CD4-positive, alpha-beta T cell treated with Interferon alpha-2 for 1 hour (primary cell): ENCODE data around the gene VIPR2.
"Not testable (repeated sequence)": the region's sequence is repeated elsewhere in the genome, so short reads cannot be mapped to it uniquely, and the experiment has no call there.

Experiments used
- DNase-seq, 2 donors: peaks; one replicate each; pipeline ENCODE4 v3.0.0-alpha.2; 2020 to 2022

The VIPR2 gene

DNA sequence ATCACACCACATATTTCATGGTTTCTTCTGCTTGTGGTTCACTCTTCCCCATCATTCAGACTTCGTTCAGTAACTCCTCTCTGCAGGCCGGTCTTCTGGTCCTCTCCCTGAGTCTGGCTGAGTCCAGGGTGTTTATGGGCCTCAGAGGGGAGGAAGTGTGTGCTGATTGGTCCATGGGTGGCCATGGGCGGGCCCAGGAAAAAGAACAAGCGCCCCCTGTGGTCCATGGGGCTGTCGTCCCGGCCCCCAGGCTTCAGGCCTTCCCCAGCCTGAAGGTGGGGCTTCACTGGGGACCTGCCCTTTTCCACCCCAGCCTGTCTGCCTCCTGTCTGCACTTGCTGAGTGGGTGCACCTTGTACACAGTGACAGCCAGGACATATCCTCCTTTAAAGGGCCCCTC is 123.7 kb downstream of the VIPR2 start:
- DNase-seq, result no peak

DNA sequence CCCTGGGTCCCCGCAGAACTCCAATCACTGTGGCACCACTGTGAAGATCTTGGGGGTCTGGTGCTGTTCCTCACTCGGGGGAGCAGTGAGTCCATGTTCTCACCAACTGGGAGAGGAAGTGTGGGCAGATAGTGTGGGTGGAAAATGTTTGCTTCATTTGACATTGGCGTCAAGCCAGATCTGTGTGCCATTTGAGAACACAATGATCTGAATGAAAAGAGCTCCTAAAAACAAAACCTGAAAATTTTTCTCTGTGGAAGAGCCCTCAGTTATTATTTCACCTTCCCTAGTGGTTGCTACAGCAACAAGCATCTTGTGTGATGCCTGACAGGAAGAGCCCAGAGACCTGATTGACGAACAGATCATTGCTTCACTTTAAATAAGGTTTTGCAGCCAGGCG is 125.6 kb downstream of the VIPR2 start:
- no peak for DNase-seq

DNA sequence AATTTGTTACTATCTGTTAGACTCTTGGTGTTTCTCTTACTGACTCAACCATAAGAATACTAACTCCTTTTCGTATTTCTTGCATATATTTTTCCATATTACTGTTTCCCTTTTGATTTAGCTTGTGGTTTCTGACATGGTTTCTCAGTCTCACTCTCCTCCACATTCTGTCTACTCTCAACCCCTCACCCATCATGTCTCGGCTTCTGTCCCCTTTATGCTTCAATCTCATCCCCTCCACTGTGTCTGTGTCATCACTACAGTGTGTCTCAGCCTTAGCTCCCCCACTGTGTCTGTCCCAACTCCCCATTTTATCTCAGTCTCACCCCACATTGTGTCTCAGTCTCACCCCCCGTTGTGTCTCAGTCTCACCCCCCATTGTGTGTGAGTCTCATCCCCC is 126.9 kb downstream of the VIPR2 start:
- no peak for DNase-seq

DNA sequence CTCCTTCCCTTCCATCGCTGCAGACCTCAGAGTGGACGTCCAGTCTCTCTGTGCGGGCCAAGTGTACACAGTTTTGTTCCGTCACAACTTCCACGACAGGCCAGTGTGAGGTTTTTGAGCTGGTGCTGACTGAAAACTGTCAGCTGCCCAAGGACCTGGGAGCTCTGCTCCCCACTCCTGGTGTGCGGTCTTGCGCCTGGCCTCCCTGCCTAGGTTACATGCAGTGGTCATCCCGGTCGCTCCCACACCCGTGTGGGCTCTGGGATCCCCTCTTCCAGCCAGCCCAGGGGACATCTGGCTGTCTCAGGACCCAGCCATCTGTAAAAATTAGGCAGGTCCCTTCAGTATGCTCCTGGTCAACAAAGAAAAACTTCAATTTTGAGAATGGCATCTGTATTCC is 127.5 kb downstream of the VIPR2 start:
- no peak for DNase-seq

DNA sequence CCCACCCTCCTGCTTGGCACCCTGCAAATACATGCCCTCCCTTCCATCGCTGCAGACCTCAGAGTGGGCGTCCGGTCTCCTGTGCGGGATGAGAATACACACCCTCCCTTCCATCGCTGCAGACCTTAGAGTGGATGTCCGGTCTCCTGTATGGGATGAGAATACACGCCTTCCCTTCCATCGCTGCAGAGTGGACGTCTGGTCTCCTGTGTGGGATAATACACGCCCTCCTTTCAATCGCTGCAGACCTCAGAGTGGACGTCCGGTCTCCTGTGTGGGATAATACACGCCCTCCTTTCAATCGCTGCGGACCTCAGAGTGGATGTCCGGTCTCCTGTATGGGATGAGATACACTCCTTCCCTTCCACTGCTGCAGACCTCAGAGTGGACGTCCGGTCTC is 128.1 kb downstream of the VIPR2 start:
- no peak for DNase-seq

DNA sequence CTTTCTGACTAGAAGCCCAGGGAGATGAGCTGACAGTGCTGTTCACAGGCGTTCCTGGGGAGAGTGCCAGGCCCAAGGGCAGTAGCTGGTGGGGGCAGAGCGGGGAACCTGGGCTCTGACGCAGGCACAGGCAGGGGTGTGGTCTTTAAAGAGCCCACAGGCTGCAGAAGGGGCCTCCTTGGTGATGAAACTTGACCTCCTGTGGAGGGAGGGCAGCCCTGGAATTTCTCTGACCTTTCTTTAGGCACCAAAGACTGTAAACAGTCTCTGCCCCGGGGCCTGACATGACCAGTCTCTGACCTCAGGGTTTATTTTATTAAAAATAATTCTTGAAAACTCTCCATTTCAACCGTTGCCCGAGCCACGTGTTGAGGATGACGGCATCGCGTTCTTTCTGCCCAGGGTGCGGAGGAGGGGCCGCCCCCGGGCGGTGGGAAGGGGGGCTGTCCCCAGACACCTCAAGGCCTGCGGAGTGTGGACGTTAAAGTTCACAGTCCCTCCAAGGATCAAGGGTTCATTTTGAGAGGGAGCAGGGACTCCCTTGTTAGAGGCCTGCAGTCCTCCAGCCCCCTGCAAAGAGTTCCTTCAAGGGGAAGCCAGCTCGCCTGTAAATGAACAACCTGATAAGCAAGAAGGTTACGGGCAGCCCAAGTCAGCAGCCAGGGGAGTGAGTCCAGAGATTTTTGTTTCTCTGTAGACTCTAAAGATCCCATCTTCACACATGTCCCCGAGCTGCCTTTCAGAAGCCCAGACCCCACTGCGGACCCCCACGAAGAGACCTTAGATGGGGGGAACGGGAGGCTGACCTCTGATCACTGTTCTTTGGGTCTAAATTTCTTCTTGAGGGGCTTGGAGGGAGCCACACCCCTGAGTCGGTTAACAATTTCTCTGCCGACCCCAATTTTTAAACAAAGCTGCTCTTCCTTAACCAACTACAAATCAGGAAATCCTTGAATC is 128.9 kb downstream of the VIPR2 start:
- no peak for DNase-seq

DNA sequence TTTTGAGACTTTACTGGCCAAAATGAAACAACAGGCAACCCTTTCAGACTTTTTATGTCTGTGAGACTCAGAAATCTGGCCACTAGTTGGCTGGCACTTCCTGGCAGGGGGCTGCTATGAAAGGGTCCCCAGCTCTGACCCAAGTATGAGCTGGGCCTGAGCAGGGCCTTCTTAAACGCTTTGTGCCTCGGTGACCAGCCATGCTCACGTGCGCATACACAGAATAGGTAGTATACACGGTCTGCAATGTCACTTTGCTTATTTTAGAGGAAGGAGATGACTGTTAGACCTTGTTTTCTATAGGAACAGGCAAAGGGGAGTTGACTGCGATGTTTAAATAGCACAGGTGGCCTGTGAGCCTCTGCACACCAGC is 129.6 kb downstream of the VIPR2 start:
- no peak for DNase-seq

DNA sequence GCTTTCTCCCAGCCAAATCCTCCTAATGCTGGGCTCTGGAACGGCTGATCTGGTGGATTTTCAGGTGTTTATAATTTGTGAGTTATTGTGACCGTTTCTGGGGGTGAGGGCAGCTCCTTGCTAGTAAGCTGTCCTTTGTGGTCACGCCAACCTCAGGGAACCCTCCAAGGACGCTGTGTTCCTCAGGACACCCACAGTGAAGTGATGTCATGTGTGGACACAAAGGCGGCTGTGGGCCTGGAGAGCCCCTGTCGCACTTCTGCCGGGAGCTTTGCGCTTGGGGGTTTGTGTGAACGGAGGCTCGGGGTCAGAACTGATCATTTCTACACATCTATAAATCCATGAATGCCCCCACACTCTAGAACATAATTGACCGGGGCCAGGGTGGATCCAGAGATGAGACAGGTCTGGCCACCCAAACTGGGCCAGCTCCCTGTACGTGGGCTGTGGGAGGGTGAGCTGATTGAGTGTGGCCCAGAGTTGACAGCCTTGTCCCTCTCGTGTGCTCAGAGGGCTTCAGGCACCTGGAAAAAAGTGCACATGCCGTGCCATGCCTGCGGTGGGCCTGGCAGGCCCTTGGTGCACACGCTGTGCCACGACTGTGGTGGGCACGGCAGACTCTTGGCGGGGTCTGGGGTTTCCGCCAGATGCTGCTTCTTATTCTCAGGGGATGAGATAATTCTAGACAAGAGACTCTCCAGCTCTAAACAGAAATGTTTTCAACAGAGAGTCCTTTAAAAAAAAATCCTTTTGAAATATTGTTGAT is 130.2 kb downstream of the VIPR2 start:
- no peak for DNase-seq

DNA sequence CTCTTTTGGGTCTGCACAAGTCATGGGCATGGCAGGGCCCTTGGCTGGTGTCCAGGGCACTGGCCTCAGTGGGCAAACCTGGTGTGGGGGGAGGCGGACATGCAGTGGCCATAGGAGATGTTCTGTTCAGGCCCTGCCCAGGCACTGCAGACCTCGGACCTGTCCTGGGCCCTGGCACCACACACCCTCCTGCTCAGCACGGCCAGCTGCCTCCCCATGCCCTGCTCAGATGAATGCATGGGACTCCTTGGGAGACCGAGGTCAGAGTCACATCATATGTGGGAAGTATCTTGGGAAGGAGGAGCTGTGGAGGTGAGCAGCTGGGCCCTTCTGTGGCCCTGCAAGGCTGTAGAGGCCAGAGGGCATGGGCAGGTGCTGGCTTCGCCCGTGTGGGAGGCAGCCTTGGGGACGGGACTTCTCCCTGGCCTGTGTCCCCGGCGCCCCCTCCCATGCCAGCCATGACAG is 130.8 kb downstream of the VIPR2 start:
- no peak for DNase-seq

DNA sequence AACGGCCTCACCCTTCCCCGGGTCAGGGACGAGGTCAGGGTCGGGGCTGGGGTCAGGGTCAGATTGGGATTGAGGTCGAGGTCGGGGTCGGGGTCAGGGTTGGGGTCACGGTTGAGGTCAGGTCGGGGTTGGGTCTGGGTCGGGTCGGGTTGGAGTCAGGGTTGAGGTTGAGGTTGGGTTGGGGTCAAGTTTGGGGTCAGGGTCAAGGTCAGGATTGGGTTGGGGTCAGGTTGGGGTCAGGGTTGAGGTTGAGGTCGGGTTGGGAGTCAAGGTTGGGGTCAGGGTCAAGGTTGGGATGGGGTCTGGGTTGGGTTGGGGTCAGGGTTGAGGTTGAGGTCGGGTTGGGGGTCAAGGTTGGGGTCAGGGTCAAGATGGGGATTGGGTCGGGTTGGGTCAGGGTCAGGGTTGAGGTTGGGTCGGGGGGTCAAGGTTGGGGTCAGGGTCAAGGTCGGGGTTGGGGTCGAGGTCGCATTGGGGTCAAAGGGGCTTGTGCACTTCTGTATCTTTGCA is 131.4 kb downstream of the VIPR2 start:
- no peak for DNase-seq

DNA sequence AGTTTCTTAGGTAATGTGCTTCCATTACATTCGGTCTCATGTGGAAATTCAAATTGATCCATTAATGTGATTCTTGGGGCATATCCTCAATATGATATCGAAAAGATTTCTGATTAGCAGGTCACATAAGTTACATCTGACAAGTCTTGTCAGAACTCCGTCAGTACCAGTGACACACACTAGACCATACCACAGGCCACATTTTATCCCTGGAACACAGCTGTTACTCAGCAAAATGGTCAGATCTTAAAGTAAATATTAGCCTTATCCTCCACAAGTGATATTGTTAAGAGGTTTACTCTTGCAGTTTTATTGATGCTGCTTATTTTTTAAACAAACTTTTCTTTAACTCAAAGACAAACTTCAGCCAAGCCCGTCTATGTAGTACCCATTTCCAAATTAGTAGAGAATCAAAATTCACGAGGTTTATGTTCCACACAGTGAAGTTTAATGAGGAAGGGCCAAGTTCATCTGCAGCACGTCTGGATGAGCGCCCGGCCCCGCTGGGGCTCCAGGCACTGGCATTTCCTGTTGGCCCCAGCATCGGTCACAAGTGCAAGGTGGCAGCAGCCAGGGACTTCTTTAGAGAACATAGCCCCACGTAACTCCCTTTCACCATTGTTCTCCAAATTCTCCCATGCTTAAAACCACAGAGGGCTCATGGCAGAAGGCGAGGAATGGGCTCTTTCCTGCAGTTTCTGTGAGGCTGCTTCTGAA is 132.2 kb downstream of the VIPR2 start:
- no peak for DNase-seq

DNA sequence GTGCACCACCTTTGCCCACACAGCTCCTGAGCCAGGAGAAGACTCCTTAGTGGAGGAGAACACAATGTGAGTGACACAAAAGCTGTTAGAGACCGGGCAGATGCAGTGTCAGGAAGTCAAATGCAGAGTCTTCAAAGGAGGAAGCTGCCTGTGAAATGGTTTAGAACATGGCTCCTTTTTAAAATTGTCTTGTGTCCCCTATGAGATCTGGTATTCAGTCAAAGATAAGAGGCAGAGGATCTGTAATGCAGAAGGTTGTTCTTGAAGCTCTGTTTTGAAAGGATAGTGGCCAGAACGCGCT is 133.0 kb downstream of the VIPR2 start:
- no peak for DNase-seq

DNA sequence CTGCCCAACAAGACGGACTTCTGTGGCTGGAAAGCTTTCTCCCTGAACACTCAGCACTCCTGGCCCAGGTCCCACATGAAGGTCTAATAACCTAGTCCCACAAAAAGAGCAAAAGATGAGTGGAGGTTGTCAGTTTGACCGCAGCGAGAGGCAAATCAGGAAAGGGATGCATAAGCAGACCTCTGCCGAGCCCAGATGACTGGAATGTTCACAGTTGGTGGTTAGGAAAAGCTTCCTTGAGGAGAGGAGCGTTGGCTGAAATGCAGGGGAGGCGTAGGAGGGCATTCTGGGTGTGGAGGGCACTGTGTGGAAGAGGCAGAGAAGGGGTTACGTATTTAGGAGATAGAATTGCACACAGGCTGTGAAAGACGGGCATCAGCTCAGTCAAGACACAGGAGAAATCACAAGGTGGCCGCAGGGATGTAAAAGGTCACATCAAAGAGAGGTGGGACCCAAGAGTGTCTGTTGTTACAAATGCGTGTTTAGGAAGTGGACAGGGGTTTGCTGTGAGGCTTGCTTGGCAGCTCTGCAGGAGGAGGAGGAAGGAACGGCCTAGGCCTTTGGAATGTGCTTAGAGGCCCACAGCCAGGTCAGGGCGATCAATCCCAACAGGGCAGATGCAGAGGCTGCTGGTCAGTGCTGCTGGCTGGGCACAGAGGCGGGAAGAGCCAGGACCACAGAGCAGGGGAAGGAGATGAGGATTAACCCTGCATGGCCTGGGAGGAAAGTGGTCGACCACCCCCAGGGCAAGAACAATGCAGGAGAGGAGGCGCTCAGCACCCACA is 133.5 kb downstream of the VIPR2 start:
- no peak for DNase-seq

DNA sequence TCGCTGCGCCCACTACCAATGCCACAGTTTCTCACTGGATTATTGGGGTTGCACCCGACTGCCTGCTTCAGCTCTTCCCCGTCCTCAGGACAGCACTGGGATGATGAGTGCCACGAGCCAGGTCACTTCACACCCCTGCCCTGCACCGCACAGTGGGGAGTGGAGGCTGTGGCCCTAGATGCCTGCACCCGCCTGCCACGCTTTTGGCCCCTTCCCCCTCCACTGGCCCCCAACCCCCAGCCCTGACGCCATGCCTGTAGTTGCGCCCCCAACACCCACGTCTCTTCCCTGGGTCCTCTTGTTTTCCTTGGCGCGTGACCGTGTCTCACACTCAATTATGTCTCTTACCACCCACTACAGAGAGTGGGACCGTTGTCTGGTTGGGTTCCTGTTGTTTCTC is 134.3 kb downstream of the VIPR2 start:
- DNase-seq, result no peak

DNA sequence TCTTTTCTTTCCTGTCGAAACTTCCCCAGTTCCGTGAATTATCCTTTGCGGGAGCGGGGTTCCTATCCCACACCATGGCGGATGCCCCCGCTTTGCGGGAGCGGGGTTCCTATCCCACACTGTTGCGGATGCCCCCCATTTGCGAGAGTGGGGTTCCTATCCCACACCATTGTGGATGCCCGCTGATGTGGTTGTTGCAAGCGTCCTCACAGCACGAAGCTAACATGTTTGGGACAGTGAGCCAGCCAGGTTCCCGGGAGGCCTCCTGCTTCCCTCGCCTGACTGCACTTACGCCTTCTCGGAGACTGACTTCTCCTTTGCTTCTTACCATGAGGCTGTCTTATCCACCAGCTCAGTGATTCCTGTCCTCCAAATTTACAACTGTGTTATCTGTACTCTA is 134.7 kb downstream of the VIPR2 start:
- DNase-seq, result no peak

DNA sequence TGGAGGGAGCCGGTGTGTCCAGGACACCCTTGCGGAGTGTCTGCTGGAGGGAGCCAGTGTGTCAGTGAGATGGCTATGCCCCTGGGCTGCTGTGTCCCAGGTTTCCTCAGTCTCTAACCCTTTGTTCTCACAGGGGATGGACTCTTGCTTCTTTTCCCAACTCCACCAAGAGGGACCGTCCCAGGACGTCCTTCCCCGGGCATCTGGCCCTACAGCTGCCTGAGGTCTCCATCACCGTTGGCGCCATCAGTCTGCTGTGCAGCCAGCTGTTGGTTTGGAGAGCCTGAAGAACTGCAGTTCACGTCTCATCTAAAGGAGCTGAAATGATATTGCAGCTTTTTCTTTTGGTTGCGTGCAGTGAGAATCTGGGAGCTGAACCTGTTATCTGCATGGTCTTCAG is 136.2 kb downstream of the VIPR2 start:
- DNase-seq, result no peak

DNA sequence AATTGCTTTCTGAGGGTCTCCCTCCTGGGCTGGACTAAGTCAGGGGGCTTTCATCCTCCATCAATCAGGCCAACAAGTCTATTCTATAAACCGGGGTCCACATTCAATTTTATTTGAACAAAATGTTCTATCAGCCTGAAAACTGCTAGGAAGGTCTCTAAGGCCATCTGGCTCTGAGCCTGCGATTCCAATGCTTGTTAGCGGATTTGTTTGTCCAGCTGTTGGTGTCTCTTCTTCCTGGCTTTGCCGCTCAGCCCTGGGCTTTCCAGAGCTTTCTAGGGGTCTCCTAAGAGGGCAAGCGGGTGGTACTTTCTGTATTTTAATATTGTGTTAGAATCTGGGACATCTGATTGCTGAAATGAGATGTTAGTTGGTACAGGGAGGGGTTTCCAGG is 136.7 kb downstream of the VIPR2 start:
- no peak for DNase-seq

DNA sequence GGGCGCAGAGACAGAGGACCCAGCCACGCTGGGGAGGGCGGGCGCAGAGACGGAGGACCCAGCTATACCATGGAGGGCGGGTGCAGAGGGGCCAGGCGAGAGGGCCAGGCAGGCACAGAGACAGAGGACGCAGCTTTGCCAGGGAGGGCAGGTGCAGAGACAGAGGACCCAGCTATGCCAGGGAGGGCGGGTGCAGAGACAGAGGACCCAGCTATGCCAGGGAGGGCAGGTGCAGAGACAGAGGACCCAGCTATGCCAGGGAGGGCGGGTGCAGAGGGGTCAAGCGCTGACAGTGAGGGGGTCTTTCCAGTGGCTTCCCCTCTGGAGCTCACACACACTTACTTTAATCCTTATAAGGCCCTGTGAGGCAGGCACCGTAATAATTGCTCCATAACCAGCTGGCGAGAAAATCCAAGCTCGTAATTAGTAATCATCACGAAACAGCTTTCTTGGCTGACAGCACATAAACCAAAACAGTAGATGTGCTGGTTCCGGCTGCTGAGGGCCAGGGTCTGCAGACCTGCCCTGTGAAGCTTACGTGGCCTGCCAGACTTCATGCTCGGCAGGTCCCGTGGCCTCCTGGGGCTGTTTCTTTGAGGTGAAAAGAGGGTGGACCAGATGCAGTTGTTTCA is 137.2 kb downstream of the VIPR2 start:
- DNase-seq, result no peak

DNA sequence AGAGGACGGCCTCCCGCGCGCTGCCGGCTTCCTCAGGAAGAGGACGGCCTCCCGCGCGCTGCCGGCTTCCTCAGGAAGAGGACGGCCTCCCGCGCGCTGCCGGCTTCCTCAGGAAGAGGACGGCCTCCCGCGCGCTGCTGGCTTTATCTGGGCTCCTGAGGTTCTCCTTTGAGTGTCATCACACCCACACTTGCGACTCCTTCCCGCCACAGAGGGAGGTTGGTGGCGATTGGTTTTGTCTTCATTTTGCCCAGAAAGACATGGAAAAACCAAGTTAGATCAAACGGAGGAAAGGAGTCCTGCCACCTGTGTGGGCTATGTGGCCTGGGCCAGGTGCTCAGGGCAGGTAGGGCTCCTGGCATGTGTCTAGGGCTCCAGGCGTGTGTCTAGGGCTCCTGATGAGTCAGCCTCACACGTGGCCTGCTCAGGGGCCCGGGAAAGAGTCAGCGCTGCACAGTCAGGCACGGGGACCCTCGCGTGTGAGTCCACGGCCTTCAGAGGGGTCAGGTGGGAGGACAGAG is 138.0 kb downstream of the VIPR2 start:
- DNase-seq, result no peak

DNA sequence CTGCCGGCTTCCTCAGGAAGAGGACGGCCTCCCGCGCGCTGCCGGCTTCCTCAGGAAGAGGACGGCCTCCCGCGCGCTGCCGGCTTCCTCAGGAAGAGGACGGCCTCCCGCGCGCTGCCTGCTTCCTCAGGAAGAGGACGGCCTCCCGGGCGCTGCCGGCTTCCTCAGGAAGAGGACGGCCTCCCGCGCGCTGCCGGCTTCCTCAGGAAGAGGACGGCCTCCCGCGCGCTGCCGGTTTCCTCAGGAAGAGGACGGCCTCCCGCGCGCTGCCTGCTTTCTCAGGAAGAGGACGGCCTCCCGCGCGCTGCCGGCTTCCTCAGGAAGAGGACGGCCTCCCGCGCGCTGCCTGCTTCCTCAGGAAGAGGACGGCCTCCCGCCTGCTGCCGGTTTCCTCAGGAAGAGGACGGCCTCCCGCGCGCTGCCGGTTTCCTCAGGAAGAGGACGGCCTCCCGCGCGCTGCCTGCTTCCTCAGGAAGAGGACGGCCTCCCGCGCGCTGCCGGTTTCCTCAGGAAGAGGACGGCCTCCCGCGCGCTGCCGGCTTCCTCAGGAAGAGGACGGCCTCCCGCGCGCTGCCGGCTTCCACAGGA is 138.6 kb downstream of the VIPR2 start:
- DNase-seq, result not testable (repeated sequence)

DNA sequence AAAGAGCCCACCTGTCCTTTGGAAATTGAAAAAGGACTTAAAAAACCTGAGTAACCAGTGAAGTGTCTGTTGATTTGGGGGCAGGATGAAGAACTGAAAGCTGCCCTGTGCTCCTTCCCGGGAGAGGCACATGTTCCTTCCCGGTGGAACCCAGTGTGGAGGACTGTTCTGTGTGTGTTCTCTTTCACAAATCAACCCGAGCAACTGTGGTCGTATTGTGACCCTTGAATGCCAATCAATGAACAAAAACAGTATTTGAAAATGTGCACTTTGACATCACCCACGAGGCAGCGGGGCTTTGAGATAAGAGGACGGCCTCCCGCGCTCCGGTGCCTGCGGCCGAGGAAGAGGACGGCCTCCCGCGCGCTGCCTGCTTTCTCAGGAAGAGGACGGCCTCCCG is 139.0 kb downstream of the VIPR2 start:
- no peak for DNase-seq

DNA sequence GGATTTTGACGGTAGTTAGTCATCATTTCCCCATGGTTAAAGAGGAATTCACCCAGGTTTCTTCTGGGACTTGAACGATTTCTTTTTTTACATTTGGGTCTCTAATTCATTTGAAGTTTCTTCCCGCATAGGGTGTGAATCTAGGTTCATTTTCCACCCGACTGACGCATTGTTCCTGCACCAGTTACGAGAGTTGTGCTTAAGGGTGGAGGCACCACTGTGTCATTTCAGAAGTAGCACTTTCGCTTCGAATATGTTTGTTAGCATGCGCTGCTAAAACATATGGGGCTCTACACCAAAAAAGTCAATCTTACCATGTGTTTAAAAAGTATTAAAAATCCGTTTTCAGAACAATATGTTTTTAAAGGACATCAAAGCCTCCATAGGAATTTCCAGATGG is 140.3 kb downstream of the VIPR2 start:
- DNase-seq, result no peak
